WTC11 (cell line): Measurements from ENCODE around the gene SNX15.

ENCODE experiments used
- CREB1 ChIP-seq: sonication (generic); formaldehyde crosslinking; IDR thresholded peaks from 2 replicates; pipeline ENCODE4 v1.8.0; 2023; ENCODE audit warnings: mild to moderate bottlenecking, missing genetic modification reagents
- IRF2 ChIP-seq: sonication (generic); formaldehyde crosslinking; IDR thresholded peaks from 2 replicates; pipeline ENCODE4 v1.8.0; 2022; ENCODE audit warnings: low read depth, missing genetic modification reagents, borderline replicate concordance
- MYBL2 ChIP-seq: sonication (generic); formaldehyde crosslinking; IDR thresholded peaks from 2 replicates; pipeline ENCODE4 v1.8.1; 2023; ENCODE audit warnings: mild to moderate bottlenecking, moderate library complexity, missing genetic modification reagents
- NFE2L1 ChIP-seq: sonication (generic); formaldehyde crosslinking; IDR thresholded peaks from 2 replicates; pipeline ENCODE4 v1.8.1; 2023; ENCODE audit warnings: missing genetic modification reagents
- NR3C1 ChIP-seq: sonication (generic); formaldehyde crosslinking; conservative IDR thresholded peaks from 2 replicates; pipeline ENCODE4 v1.8.1; 2023; ENCODE audit warnings: low read depth, mild to moderate bottlenecking, missing genetic modification reagents
- SMAD3 ChIP-seq: sonication (generic); formaldehyde crosslinking; IDR thresholded peaks from 2 replicates; pipeline ENCODE4 v1.8.0; 2022; ENCODE audit warnings: missing genetic modification reagents, mild to moderate bottlenecking, borderline replicate concordance
- TCF7 ChIP-seq: sonication (generic); formaldehyde crosslinking; IDR thresholded peaks from 2 replicates; pipeline ENCODE4 v1.8.0; 2022; ENCODE audit warnings: mild to moderate bottlenecking, low read depth, missing genetic modification reagents, moderate library complexity
- TEAD4 ChIP-seq: sonication (generic); formaldehyde crosslinking; IDR thresholded peaks from 2 replicates; pipeline ENCODE4 v1.8.0; 2022; ENCODE audit warnings: mild to moderate bottlenecking, missing genetic modification reagents
- TP53 ChIP-seq: sonication (generic); formaldehyde crosslinking; IDR thresholded peaks from 2 replicates; pipeline ENCODE4 v1.8.1; 2023; ENCODE audit warnings: mild to moderate bottlenecking, missing genetic modification reagents
- TF ChIP-seq, protein P1 (sequence below): fragments of 200-600 bp; IDR thresholded peaks from 2 replicates; pipeline ENCODE4 v1.8.0; 2022; ENCODE audit warnings: antibody characterized with exemption
- TF ChIP-seq, protein P2 (sequence below): sonication (generic); formaldehyde crosslinking; IDR thresholded peaks from 2 replicates; pipeline ENCODE4 v1.8.0; 2023; ENCODE audit warnings: mild to moderate bottlenecking, missing genetic modification reagents
- TF ChIP-seq, protein P3 (sequence below): sonication (generic); formaldehyde crosslinking; IDR thresholded peaks from 2 replicates; pipeline ENCODE4 v1.8.1; 2023; ENCODE audit warnings: mild to moderate bottlenecking, missing genetic modification reagents
- TF ChIP-seq, protein P4 (sequence below): sonication (generic); formaldehyde crosslinking; IDR thresholded peaks from 2 replicates; pipeline ENCODE4 v1.8.1; 2023; ENCODE audit warnings: mild to moderate bottlenecking, missing genetic modification reagents, borderline replicate concordance
- TF ChIP-seq, protein P5 (sequence below): sonication (generic); formaldehyde crosslinking; IDR thresholded peaks from 2 replicates; pipeline ENCODE4 v1.8.0; 2022; ENCODE audit warnings: missing genetic modification reagents

DNA sequence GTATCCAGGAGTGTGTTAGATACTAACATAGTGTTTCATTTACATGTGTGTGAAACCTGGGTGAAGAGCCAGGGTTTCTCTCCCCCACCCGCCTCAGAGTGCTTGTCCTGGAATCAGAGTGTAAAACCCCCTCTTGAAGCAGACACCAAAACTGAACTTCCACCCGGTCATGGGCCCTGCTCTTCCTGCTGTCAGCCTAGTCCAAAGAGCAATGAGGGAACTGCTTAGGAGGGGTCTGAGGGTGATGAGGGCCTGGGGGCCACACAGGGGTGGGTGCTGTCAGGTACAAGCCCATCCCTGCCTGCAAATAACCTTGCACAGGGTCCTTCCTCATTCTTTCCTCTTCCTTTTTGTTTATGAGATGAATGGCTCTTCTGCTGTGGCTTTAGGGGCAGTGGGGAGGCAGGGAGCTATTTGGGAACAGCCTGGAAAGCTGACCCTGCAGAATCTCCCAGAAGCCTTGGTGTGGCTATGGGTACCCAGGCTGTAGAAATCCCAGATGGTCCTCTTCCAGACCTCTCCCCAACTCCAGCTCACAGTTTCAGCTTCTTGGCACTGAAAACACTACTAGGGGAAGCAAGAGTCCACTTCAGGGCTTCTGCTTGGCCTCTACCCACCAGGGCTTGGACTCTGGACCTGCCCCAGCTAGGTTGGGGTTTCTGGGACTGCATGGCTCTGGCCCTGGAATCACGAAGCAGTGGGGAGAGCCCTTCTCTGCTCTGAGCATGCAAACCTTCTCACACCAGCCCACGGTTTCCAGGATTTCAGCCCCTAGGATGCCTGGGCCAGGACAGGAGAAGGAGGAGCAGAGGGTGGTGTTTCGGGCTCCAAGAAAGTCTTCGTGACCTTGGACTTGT, 39.0 kb upstream of the SNX15 start:
- no peak for TF ChIP-seq TEAD4 (CRISPR knock-in tag)
- no peak for TF ChIP-seq SMAD3 (CRISPR knock-in tag)
- no peak for TF ChIP-seq NR3C1 (CRISPR knock-in tag)
- TF ChIP-seq, protein P1, sequence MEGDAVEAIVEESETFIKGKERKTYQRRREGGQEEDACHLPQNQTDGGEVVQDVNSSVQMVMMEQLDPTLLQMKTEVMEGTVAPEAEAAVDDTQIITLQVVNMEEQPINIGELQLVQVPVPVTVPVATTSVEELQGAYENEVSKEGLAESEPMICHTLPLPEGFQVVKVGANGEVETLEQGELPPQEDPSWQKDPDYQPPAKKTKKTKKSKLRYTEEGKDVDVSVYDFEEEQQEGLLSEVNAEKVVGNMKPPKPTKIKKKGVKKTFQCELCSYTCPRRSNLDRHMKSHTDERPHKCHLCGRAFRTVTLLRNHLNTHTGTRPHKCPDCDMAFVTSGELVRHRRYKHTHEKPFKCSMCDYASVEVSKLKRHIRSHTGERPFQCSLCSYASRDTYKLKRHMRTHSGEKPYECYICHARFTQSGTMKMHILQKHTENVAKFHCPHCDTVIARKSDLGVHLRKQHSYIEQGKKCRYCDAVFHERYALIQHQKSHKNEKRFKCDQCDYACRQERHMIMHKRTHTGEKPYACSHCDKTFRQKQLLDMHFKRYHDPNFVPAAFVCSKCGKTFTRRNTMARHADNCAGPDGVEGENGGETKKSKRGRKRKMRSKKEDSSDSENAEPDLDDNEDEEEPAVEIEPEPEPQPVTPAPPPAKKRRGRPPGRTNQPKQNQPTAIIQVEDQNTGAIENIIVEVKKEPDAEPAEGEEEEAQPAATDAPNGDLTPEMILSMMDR: no peak
- TF ChIP-seq, protein P2, sequence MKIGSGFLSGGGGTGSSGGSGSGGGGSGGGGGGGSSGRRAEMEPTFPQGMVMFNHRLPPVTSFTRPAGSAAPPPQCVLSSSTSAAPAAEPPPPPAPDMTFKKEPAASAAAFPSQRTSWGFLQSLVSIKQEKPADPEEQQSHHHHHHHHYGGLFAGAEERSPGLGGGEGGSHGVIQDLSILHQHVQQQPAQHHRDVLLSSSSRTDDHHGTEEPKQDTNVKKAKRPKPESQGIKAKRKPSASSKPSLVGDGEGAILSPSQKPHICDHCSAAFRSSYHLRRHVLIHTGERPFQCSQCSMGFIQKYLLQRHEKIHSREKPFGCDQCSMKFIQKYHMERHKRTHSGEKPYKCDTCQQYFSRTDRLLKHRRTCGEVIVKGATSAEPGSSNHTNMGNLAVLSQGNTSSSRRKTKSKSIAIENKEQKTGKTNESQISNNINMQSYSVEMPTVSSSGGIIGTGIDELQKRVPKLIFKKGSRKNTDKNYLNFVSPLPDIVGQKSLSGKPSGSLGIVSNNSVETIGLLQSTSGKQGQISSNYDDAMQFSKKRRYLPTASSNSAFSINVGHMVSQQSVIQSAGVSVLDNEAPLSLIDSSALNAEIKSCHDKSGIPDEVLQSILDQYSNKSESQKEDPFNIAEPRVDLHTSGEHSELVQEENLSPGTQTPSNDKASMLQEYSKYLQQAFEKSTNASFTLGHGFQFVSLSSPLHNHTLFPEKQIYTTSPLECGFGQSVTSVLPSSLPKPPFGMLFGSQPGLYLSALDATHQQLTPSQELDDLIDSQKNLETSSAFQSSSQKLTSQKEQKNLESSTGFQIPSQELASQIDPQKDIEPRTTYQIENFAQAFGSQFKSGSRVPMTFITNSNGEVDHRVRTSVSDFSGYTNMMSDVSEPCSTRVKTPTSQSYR (CRISPR knock-in tag): no peak
- TF ChIP-seq IRF2 (CRISPR knock-in tag): no peak
- no peak for TF ChIP-seq TP53 (CRISPR knock-in tag)
- TF ChIP-seq, protein P3, sequence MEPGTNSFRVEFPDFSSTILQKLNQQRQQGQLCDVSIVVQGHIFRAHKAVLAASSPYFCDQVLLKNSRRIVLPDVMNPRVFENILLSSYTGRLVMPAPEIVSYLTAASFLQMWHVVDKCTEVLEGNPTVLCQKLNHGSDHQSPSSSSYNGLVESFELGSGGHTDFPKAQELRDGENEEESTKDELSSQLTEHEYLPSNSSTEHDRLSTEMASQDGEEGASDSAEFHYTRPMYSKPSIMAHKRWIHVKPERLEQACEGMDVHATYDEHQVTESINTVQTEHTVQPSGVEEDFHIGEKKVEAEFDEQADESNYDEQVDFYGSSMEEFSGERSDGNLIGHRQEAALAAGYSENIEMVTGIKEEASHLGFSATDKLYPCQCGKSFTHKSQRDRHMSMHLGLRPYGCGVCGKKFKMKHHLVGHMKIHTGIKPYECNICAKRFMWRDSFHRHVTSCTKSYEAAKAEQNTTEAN (CRISPR knock-in tag): no peak
- TF ChIP-seq MYBL2: no peak
- TF ChIP-seq, protein P4, sequence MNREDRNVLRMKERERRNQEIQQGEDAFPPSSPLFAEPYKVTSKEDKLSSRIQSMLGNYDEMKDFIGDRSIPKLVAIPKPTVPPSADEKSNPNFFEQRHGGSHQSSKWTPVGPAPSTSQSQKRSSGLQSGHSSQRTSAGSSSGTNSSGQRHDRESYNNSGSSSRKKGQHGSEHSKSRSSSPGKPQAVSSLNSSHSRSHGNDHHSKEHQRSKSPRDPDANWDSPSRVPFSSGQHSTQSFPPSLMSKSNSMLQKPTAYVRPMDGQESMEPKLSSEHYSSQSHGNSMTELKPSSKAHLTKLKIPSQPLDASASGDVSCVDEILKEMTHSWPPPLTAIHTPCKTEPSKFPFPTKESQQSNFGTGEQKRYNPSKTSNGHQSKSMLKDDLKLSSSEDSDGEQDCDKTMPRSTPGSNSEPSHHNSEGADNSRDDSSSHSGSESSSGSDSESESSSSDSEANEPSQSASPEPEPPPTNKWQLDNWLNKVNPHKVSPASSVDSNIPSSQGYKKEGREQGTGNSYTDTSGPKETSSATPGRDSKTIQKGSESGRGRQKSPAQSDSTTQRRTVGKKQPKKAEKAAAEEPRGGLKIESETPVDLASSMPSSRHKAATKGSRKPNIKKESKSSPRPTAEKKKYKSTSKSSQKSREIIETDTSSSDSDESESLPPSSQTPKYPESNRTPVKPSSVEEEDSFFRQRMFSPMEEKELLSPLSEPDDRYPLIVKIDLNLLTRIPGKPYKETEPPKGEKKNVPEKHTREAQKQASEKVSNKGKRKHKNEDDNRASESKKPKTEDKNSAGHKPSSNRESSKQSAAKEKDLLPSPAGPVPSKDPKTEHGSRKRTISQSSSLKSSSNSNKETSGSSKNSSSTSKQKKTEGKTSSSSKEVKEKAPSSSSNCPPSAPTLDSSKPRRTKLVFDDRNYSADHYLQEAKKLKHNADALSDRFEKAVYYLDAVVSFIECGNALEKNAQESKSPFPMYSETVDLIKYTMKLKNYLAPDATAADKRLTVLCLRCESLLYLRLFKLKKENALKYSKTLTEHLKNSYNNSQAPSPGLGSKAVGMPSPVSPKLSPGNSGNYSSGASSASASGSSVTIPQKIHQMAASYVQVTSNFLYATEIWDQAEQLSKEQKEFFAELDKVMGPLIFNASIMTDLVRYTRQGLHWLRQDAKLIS: no peak
- no peak for TF ChIP-seq NFE2L1
- no peak for TF ChIP-seq TCF7 (CRISPR knock-in tag)
- TF ChIP-seq, protein P5, sequence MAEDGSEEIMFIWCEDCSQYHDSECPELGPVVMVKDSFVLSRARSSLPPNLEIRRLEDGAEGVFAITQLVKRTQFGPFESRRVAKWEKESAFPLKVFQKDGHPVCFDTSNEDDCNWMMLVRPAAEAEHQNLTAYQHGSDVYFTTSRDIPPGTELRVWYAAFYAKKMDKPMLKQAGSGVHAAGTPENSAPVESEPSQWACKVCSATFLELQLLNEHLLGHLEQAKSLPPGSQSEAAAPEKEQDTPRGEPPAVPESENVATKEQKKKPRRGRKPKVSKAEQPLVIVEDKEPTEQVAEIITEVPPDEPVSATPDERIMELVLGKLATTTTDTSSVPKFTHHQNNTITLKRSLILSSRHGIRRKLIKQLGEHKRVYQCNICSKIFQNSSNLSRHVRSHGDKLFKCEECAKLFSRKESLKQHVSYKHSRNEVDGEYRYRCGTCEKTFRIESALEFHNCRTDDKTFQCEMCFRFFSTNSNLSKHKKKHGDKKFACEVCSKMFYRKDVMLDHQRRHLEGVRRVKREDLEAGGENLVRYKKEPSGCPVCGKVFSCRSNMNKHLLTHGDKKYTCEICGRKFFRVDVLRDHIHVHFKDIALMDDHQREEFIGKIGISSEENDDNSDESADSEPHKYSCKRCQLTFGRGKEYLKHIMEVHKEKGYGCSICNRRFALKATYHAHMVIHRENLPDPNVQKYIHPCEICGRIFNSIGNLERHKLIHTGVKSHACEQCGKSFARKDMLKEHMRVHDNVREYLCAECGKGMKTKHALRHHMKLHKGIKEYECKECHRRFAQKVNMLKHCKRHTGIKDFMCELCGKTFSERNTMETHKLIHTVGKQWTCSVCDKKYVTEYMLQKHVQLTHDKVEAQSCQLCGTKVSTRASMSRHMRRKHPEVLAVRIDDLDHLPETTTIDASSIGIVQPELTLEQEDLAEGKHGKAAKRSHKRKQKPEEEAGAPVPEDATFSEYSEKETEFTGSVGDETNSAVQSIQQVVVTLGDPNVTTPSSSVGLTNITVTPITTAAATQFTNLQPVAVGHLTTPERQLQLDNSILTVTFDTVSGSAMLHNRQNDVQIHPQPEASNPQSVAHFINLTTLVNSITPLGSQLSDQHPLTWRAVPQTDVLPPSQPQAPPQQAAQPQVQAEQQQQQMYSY (CRISPR knock-in tag): no peak
- TF ChIP-seq CREB1 (CRISPR knock-in tag): no peak
